ENCODE measurements around the gene PPP4R1. TPM values are rescaled to one million over a fixed set of nuclear protein-coding genes. Genes with fewer than 3 reads are reported as not detected.

The PPP4R1 gene
- total RNA-seq, 4 donors from 2014 or later, result 118 to 168 (median 140) TPM

DNA sequence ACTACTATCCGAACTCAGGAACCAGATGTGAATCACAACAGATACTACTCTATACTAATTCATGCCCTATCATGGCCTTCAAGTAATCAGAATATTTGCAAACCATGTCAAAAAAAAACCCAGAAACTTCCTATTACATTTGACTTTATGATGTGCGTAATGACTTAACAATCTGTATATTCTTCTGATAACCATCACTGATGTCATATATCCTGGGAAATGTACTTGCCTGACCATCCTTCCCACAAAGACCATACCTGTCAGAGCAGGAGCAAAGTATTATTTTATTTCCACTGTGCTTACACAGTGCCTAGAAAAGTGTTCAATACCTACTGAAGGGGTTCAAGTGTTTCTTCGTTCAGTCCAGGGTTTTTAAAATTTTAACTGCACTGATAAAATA lies 27.5 kb downstream of the PPP4R1 start:
- peaks cover 0 to 57% (median 0%) of the 10 kb centered on the region in 3 donors for H3K36me3 ChIP-seq
- no peak for TF ChIP-seq POLR2A (IDR thresholded peaks at IDR 0.05)
- TF ChIP-seq, protein P1, sequence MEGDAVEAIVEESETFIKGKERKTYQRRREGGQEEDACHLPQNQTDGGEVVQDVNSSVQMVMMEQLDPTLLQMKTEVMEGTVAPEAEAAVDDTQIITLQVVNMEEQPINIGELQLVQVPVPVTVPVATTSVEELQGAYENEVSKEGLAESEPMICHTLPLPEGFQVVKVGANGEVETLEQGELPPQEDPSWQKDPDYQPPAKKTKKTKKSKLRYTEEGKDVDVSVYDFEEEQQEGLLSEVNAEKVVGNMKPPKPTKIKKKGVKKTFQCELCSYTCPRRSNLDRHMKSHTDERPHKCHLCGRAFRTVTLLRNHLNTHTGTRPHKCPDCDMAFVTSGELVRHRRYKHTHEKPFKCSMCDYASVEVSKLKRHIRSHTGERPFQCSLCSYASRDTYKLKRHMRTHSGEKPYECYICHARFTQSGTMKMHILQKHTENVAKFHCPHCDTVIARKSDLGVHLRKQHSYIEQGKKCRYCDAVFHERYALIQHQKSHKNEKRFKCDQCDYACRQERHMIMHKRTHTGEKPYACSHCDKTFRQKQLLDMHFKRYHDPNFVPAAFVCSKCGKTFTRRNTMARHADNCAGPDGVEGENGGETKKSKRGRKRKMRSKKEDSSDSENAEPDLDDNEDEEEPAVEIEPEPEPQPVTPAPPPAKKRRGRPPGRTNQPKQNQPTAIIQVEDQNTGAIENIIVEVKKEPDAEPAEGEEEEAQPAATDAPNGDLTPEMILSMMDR (IDR thresholded peaks at IDR 0.05), result no peak
- H3K27me3 ChIP-seq, result no peaks in the 10 kb centered on the region
- DNase-seq, result no peak
- H3K9me3 ChIP-seq, result no peaks in the 10 kb centered on the region
- H3K4me1 ChIP-seq, result peaks cover 0 to 5% (median 0%) of the 10 kb centered on the region in 4 donors
- no peak overlapping the region for H3K4me3 ChIP-seq
- H3K27ac ChIP-seq, result no peak overlapping the region

DNA sequence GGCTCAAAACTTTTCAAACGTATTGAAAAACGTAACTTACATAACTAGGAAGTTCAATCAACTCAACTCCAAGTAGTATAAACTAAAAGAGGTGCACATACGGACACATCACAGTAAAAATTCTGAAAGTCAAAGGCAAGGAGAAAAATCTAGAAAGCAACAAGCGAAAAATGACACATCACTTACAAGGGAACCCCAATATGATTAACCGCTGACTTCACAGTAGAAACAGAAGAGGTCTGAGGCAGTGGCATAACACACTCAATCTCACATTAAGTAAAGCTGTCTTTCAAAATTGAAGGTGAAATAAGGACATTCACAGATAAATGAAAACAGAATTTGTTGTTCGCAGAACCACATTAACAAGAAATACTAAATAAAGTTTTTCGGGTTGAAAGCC lies 32.7 kb downstream of the PPP4R1 start:
- H3K4me1 ChIP-seq, result no peaks in the 10 kb centered on the region
- TF ChIP-seq, protein P1 (IDR thresholded peaks at IDR 0.05), result no peak
- no peak for TF ChIP-seq POLR2A (IDR thresholded peaks at IDR 0.05)
- peaks cover 0 to 60% (median 0%) of the 10 kb centered on the region in 3 donors for H3K36me3 ChIP-seq
- H3K9me3 ChIP-seq, result no peaks in the 10 kb centered on the region
- no peak overlapping the region for H3K27ac ChIP-seq
- no peak overlapping the region for H3K4me3 ChIP-seq
- no peak for DNase-seq
- H3K27me3 ChIP-seq, result no peaks in the 10 kb centered on the region

DNA sequence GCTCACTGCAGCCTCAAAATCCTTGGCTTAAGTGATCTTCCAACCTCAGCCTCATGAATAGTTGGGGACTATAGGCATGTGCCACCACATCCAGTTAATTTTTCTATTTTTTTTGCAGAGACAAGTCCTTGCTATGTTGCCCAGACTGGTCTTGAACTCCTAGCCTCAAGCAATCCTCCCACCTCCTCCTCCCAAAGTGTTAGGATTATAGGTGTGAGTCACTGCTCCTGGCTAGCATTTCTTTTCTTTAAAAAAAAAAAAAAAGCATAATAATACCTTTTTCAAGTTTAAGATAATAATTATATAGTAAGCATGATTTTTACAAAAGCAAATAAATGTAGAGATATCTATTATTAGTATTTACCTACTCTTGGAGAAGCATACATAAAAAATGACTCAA lies 36.1 kb downstream of the PPP4R1 start:
- no peak for TF ChIP-seq POLR2A (IDR thresholded peaks at IDR 0.05)
- TF ChIP-seq, protein P1 (IDR thresholded peaks at IDR 0.05), result no peak
- H3K4me1 ChIP-seq, result peaks cover 0 to 4% (median 2%) of the 10 kb centered on the region in 4 donors
- no peak overlapping the region for H3K4me3 ChIP-seq
- peaks cover 0 to 59% (median 0%) of the 10 kb centered on the region in 3 donors for H3K36me3 ChIP-seq
- no peaks in the 10 kb centered on the region for H3K27me3 ChIP-seq
- no peak for DNase-seq
- no peak overlapping the region for H3K27ac ChIP-seq
- no peaks in the 10 kb centered on the region for H3K9me3 ChIP-seq

DNA sequence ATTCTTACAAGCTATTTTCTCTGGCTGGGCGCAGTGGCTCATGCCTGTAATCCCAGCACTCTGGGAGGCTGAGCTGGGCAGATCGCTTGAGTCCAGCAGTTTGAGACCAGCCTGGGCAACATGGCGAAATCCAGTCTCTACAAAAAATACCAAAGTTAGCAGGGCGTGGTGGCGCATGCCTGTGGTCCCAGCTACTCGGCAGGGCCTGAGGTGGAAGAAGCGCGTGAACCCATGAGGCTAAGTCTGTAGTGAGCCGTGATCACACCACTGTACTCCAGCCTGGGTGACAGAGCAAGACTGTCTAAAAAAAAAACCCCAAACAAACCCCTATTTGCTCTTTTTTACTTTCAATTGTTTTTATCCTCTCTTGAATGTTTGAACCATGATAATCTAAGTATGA lies 37.0 kb downstream of the PPP4R1 start:
- H3K9me3 ChIP-seq, result no peaks in the 10 kb centered on the region
- H3K36me3 ChIP-seq, result peaks cover 0 to 52% (median 0%) of the 10 kb centered on the region in 3 donors
- no peak for DNase-seq
- TF ChIP-seq POLR2A (IDR thresholded peaks at IDR 0.05), result no peak
- TF ChIP-seq, protein P1 (IDR thresholded peaks at IDR 0.05), result no peak
- no peaks in the 10 kb centered on the region for H3K27me3 ChIP-seq
- no peak overlapping the region for H3K27ac ChIP-seq
- peaks cover 0 to 4% (median 2%) of the 10 kb centered on the region in 4 donors for H3K4me1 ChIP-seq
- H3K4me3 ChIP-seq, result no peak overlapping the region

DNA sequence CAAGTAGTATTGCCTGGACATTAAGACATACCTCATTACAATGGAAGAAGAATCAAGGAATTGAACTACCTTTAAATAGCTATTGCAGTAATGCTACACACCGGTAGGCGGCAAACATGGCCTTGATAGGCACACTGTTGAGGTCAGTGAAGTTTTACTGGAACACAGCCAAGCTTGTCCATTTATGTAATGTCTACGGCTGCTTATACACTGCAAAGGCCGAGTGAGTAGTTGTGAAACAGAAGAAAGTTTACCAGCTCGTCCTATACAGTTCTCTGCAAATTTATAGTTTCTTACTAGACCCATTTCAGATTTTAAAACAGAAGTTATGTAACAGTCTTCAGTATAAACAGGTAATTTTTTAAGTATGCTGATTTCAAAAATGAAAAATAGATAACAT lies 38.8 kb downstream of the PPP4R1 start:
- no peak for TF ChIP-seq POLR2A (IDR thresholded peaks at IDR 0.05)
- TF ChIP-seq, protein P1 (IDR thresholded peaks at IDR 0.05), result peak in 5 of 6 experiments; percentile 64 to 98 (median 94)
- Histone ChIP-seq H3K4me1 (peaks cover 0 to 7% (median 2%) of the 10 kb centered on the region in 4 donors), H3K27me3 (no peaks in the 10 kb centered on the region), H3K4me3 (no peak overlapping the region), H3K9me3 (no peaks in the 10 kb centered on the region), H3K27ac (peak overlapping the region in 1 of 4 donors; percentile 12), H3K36me3 (peaks cover 0 to 43% (median 0%) of the 10 kb centered on the region in 3 donors)
- peak; percentile 44 to 87 (median 59) for DNase-seq
